Activated CD4-positive, alpha-beta T cell treated with anti-CD3 and anti-CD28 coated beads, Interleukin-2, Interleukin-4, amounts not matched to agents 100 ng/mL and 50 ng/mL, durations not matched to agents 16 hours and 8 hours (primary cell): Measurements from ENCODE around the gene PRKCE.

Experiments
- DNase-seq: peaks from one replicate; pipeline ENCODE4 v3.0.0-alpha.2; 2020; ENCODE audit warnings: low spot score

Gene PRKCE

DNA sequence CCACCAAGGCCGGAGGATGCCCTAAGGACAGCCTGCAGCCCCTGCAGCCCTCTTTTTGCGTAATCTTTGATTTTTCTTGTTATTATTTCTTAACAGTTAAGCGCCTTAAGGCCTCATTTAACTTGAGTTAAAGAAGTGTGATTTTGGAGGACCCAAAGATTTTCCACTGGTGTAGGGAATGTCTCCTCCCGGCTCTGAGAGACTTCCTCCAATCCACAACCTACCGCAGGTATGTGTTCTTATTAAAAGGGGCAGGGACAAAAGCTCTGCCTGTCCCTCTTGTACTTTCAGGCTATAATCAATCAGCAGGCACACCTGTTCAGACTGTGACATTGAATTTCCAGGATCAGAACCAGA is 285.1 kb downstream of the PRKCE start:
- DNase-seq: no peak

DNA sequence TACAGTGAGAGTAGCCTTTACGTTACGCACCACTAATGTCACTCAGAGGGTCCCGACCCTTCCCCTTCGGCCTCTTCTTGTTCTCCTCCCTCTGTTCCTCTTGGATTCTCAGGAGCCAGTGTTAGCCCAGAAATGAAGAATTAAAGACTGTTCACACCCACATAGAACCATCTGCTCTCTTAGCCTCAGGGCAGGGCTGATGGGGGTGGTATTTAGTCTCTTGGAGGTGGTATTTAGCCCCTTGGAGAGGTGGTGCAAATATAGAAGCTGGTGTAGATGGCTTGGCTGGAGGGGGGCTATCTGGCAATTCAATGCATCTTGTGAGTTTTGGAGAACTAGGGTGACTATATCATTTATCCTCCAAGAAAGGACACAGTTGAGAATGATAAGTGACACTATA is 286.5 kb downstream of the PRKCE start:
- no peak for DNase-seq

GRCh38 chr2:45938649-45939511 is 287.4 kb downstream of the PRKCE start:
- no peak for DNase-seq

GRCh38 chr2:45941531-45942236 is 290.2 kb downstream of the PRKCE start:
- no peak for DNase-seq

DNA sequence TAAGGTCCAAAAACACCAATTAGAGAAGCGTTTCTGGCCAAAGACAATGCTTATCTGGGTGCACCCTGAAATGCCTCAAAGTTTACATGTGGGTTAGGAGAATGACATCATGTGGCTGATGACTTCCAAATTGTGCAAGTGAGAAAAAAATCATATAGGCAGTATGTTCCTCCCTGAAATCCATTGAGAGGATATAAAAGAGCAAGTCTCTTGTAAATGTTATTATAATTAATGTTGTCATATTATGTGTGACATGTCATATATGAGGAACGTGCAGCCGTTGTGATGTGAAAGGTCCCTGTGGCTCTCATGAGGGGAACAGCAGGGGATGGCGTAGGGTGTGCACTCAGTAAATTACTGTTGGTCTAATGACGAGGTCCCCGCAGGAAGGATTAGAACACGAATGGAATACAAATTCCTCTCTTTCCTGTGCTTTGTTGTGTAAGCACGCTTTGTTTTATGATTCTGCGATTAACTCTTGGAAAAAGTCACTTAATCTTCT is 290.8 kb downstream of the PRKCE start:
- no peak for DNase-seq

GRCh38 chr2:45943219-45944044 is 292.0 kb downstream of the PRKCE start:
- no peak for DNase-seq

DNA sequence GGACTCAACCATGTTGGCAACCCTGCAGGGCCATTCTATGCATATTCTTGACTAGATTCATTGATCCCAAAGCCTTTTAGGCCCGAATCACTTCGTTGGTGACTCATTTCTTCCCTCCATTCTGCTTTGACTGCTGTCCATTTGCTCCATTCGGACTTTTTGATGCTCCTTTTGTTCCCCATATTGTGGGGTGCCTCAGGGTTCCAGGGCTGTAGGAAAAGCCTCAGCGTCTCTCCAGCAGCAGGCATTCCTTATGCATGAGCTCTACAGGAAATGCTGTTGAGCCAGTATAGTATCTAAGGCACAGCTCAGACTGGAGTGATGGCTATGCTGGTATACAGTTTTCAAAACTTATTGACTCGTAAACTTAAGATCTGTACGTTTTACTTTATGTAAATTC is 292.6 kb downstream of the PRKCE start:
- DNase-seq: no peak

DNA sequence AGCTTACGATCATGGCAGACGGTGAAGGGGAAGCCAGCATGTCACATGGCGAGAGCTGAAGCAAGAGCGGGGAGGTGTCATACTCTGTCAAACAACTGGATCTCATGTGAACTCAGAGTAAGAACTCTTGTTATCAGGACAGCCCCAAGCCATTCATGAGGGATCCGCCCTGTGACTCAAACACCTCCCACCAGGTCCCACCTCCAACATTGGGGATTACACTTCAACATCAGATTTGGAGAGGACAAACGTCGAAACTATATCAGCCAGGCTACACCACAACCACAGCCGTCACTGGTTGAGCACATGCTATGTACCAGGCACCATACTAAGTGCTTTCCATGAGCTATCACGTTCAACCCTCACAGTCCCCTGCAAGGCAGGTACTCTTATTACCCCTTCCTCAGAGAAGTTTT is 293.8 kb downstream of the PRKCE start:
- DNase-seq: no peak

DNA sequence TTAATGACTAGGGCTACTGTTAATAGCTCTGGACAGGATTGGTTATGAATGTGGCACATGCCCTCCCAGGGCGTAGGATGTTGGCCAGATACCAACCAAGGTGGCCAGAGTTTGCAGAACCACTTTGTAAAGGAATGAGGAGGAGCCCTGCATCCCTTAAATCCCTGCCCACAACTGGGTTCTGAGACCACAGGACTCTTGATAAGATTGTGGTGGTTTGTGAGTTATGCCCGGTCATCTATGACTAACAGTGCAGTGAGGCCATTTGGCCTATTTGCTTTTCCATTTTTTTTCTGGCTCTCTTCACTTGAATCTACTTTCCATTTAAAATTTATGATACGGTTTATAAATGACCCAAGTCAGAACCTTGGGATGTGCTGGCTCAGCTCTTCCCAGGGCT is 294.5 kb downstream of the PRKCE start:
- DNase-seq: no peak

- DNase-seq: no peak
These were observed 299.1 kb downstream of the PRKCE start for GRCh38 chr2:45950606-45951005.

- DNase-seq: no peak
These were observed 299.7 kb downstream of the PRKCE start for GRCh38 chr2:45951025-45951727.

DNA sequence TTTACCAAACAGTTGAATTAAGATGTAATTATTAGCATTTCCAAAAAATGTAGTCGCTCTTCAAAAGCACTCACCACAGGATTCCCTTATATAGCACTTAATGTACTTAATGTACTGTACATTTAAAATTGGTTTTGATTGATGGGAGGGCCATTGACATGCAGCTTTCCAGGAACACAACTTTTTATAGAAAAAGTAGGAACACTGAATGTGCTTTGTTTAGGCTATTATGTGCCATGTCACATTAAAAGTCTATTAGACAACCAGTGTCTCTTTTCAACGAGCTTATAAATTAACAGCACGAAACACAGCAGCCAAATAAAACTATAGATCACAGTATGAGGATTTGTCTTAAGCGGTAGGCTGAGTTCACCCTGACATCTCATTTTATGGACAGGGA is 301.1 kb downstream of the PRKCE start:
- DNase-seq: no peak

DNA sequence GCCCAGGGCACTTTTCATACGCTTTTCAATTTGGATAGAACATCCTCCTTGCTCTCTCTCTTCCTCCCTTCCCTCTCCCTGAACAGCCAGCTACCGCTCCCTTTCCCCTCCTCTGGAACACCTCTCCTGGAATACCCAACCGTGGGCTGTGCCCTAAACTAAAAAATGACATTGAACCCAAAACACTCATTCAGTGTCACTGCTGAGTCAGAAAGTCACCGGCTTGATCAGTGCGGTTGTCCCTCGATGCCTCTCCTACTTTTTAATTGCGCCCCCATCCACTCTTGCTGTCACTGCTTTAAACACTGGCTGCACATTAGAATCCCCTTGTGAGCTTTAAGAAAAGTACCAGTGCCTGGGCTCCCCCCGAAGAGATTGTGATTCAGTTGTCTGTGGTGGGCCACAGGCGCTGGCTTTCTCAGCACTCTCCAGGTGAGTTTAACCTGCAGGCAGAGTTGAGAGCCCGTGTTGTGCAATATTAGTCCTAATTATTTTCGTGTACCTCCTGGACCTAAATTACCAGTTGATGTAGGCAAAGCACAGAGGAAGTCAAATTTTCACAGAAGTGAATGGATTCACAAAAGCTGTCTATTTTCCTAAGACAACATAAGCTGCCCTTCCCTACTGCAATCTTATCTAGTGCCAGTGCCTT is 302.0 kb downstream of the PRKCE start:
- DNase-seq: no peak

GRCh38 chr2:45954233-45954850 is 302.9 kb downstream of the PRKCE start:
- no peak for DNase-seq

- DNase-seq: no peak
These were observed 306.2 kb downstream of the PRKCE start for GRCh38 chr2:45957533-45958227.

- DNase-seq: no peak
These were observed 308.8 kb downstream of the PRKCE start for GRCh38 chr2:45960057-45960863.

GRCh38 chr2:45962177-45962921 is 310.9 kb downstream of the PRKCE start:
- no peak for DNase-seq

DNA sequence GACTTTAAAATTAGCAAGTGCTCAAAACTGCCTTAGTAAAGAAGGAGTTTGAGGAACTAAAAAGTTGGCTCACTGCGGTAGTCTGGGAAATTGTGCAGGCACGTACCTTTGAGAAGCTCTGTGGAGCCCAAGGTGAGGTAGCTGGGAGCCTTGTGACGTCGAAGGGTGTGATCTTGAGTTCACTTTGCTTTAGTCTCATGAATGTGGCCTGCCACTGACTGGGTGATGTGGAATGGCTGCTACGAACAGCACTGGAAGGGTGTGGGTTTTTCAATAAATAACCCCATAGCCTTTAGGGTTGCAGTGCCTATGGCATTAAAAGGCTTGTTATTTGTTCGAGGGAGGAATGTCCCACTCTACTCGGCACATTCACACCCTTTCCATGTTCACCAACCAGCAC is 312.3 kb downstream of the PRKCE start:
- DNase-seq: no peak
